HepG2 (cell line): ENCODE measurements around the gene SLC41A3. TPM values are rescaled to one million over a fixed set of nuclear protein-coding genes. Genes with fewer than 3 reads are reported as not detected.

Source experiments
- ATAC-seq: fragments of 200-7000 bp; cut with Tn5 transposase; 3 replicates; pipeline ENCODE4 v1.9.1; 2020; ENCODE audit warnings: mild to moderate bottlenecking, moderate library complexity
- BruUV-seq: library from RNA; stranded (reverse); fragments of 400-500 nt; replicated peaks from 2 replicates; lab custom pipeline; 2021; lab: Mats Ljungman, UMichigan
- CTCF ChIA-PET: fragments of 300-600 bp; formaldehyde crosslinking; extraction: SDS; loops from one replicate; lab custom pipeline; 2021; ENCODE audit warnings: low total read pairs, inconsistent platforms, low intra/inter-chr PET ratio; lab: Yijun Ruan, JAX
- POLR2A ChIA-PET: fragments of 350-600 bp; sonication (Branson Sonifier 250); formaldehyde crosslinking; loops from one replicate; lab custom pipeline; 2020; ENCODE audit warnings: antibody characterized with exemption, inconsistent platforms; lab: Yijun Ruan, JAX
- DNase-seq: peaks from one replicate; pipeline ENCODE4 v3.0.0-alpha.2; 2015; ENCODE audit warnings: low spot score
- FAIRE-seq: peaks from 3 replicates; lab custom pipeline; 2011; peaks lifted over from hg19 to GRCh38; lab: Jason Lieb, UNC
- H2AFZ ChIP-seq: one replicate; pipeline ENCODE4 v1.6.1; 2011; ENCODE audit warnings: low read length, inconsistent platforms
- H3K27ac ChIP-seq: fragments of 300-600 bp; 3 replicates; pipeline ENCODE4 v1.8.0; 2011; ENCODE audit warnings: mixed run types, mild to moderate bottlenecking, mixed read lengths, low read length, inconsistent platforms; ENCODE audit not compliant: insufficient read depth; ENCODE audit errors: extremely low read length
- H3K27me3 ChIP-seq, 2 experiments: fragments of 200-600 bp in 1 of 2; 2 replicates in 1 of 2; 3 replicates in 1 of 2; pipeline versions ENCODE4 v1.6.0 to v1.8.0; 2011; ENCODE audit warnings: low read length in 2 of 2, mild to moderate bottlenecking in 2 of 2, moderate library complexity in 2 of 2, inconsistent platforms in 1 of 2; ENCODE audit not compliant: insufficient read depth in 2 of 2, control insufficient read depth in 1 of 2
- H3K36me3 ChIP-seq, 2 experiments: fragments of 200-600 bp in 1 of 2; replicated peaks in 1 of 2; 2 replicates in 1 of 2; 3 replicates in 1 of 2; pipeline versions ENCODE4 v1.5.1 to v1.8.0; 2011; ENCODE audit warnings: low read length in 2 of 2, inconsistent platforms in 1 of 2; ENCODE audit not compliant: insufficient read depth in 2 of 2, control insufficient read depth in 1 of 2
- H3K4me1 ChIP-seq: 2 replicates; pipeline ENCODE4 v1.5.1; 2012; ENCODE audit warnings: low read length, inconsistent platforms; ENCODE audit not compliant: insufficient read depth
- H3K4me2 ChIP-seq: 2 replicates; pipeline ENCODE4 v1.6.0; 2011; ENCODE audit warnings: low read depth, low read length, inconsistent platforms
- H3K4me3 ChIP-seq, 3 experiments: fragments of 200-600 bp in 1 of 3; sonication (generic), shearing (Covaris generic) in 1 of 3; replicated peaks in 1 of 3; 2 replicates each; pipeline ENCODE4 v1.5.1; 2011 to 2016; ENCODE audit warnings: low read length in 3 of 3, inconsistent platforms in 2 of 3, low read depth in 2 of 3, mild to moderate bottlenecking in 2 of 3, control low read depth in 1 of 3, mixed read lengths in 1 of 3; ENCODE audit not compliant: insufficient read depth in 1 of 3
- H3K79me2 ChIP-seq: one replicate; pipeline ENCODE4 v1.6.1; 2011; ENCODE audit warnings: low read length, inconsistent platforms; ENCODE audit not compliant: insufficient read depth
- H3K9ac ChIP-seq: 2 replicates; pipeline ENCODE4 v1.6.0; 2011; ENCODE audit warnings: mild to moderate bottlenecking, low read depth, low read length, inconsistent platforms; ENCODE audit not compliant: insufficient read depth
- H3K9me3 ChIP-seq: 2 replicates; pipeline ENCODE4 v1.5.1; 2012; ENCODE audit warnings: mild to moderate bottlenecking, low read length
- H4K20me1 ChIP-seq: 2 replicates; pipeline ENCODE4 v1.6.0; 2011; ENCODE audit warnings: inconsistent platforms, mild to moderate bottlenecking, low read length, moderate library complexity; ENCODE audit not compliant: insufficient read depth
- CENPT ChIP-seq: sonication (generic); formaldehyde crosslinking; IDR thresholded peaks from 2 replicates; pipeline ENCODE4 v1.8.0; 2022; ENCODE audit warnings: low read depth, mild to moderate bottlenecking, moderate library complexity, missing genetic modification reagents
- ELF1 ChIP-seq: sonication (generic); formaldehyde crosslinking; IDR thresholded peaks from 2 replicates; pipeline ENCODE4 v1.4.0; 2020; ENCODE audit warnings: missing genetic modification reagents
- IKZF1 ChIP-seq: fragments of 450-650 bp; IDR thresholded peaks from 2 replicates; pipeline ENCODE4 v1.7.1; 2016
- MAF1 ChIP-seq: sonication (generic); formaldehyde crosslinking; IDR thresholded peaks from 2 replicates; pipeline ENCODE4 v1.5.0; 2020; ENCODE audit warnings: missing genetic modification reagents, borderline replicate concordance
- NCOR1 ChIP-seq: fragments of 200-600 bp; sonication (generic); IDR thresholded peaks from 2 replicates; pipeline ENCODE4 v1.7.0; 2017; ENCODE audit warnings: antibody characterized with exemption, low read length, borderline replicate concordance
- TIGD3 ChIP-seq: sonication (generic); formaldehyde crosslinking; IDR thresholded peaks from 2 replicates; pipeline ENCODE4 v1.5.1; 2020; ENCODE audit warnings: mild to moderate bottlenecking, missing genetic modification reagents, borderline replicate concordance
- ZNF567 ChIP-seq: sonication (generic); formaldehyde crosslinking; IDR thresholded peaks from 2 replicates; pipeline ENCODE4 v1.8.1; 2023; ENCODE audit warnings: mild to moderate bottlenecking, missing genetic modification reagents, borderline replicate concordance
- ZNF678 ChIP-seq: sonication (generic); formaldehyde crosslinking; IDR thresholded peaks from 2 replicates; pipeline ENCODE4 v1.4.0; 2020; ENCODE audit warnings: mild to moderate bottlenecking, missing genetic modification reagents
- ZNF704 ChIP-seq: sonication (generic); formaldehyde crosslinking; IDR thresholded peaks from 2 replicates; pipeline ENCODE4 v1.8.1; 2023; ENCODE audit warnings: mild to moderate bottlenecking, inconsistent platforms, moderate library complexity, missing genetic modification reagents, borderline replicate concordance
- ZNF788 ChIP-seq: sonication (generic); formaldehyde crosslinking; IDR thresholded peaks from 2 replicates; pipeline ENCODE4 v1.5.0; 2020; ENCODE audit warnings: mild to moderate bottlenecking, missing genetic modification reagents, borderline replicate concordance
- WGBS: methylation state at CpG from one replicate; pipeline ENCODE4 v1.1.6; 2017; ENCODE audit warnings: low lambda C conversion rate; 5-methylcytosine and 5-hydroxymethylcytosine counted together
- in situ Hi-C: cut with HindIII; loops from 2 replicates; pipeline ENCODE4 v1.10.0; 2017; ENCODE audit warnings: low pct_unique_long_range_greater_than_20kb; ENCODE audit not compliant: extremely low pct_ligation_motif_present
- intact Hi-C: fragments of 100-400 bp; cut with micrococcal nuclease; formaldehyde crosslinking; loops from one replicate; pipeline ENCODE4 v1.10.0; 2022; ENCODE audit not compliant: unreplicated experiment
- polyA plus RNA-seq, 8 experiments: library from polyadenylated mRNA; depleted of rRNA in 3 of 8; stranded (reverse) in 7 of 8; unstranded in 1 of 8; fragments of >200 nt; fragmentation: Illumina TruSeq in 4 of 8; extraction: Trizol in 4 of 8; gene quantifications; 2 replicates each; pipeline versions ENCODE4 v1.2.1 to v1.2.3, GENCODE V29; 2011 to 2016; ENCODE audit warnings: low read depth in 4 of 8, missing spikeins in 1 of 8, mixed read lengths in 1 of 8; ENCODE audit not compliant: insufficient read depth in 1 of 8
- total RNA-seq, 5 experiments: library from RNA; depleted of rRNA; stranded (reverse); fragments of >200 nt; fragmentation: Illumina TruSeq; extraction: Trizol; gene quantifications; 2 replicates each; pipeline ENCODE4 v1.2.3, GENCODE V29; 2016; ENCODE audit warnings: low read depth in 1 of 5
- TF ChIP-seq, protein P1 (sequence below): sonication (generic); formaldehyde crosslinking; IDR thresholded peaks from 2 replicates; pipeline ENCODE4 v1.5.1; 2020; ENCODE audit warnings: missing genetic modification reagents, mild to moderate bottlenecking, borderline replicate concordance
- TF ChIP-seq, protein P2 (sequence below): IDR thresholded peaks from 2 replicates; pipeline ENCODE4 v1.6.1; 2012; ENCODE audit warnings: low read depth, low read length, improper control_type of control experiment

The SLC41A3 gene
- total and polyA plus RNA-seq, 2 of the 13 experiments (the other 11 are each of a cell fraction or from before 2014, with no cell fraction given): 26.0 to 71.1 TPM

- ATAC-seq (no peak), FAIRE-seq (no peak), DNase-seq (no peak)
- ChIA-PET POLR2A (no interaction called here), CTCF (no interaction called here)
- in situ Hi-C loops (no loop called here), intact Hi-C loops (loop anchor here (10.0 kb wide), 1 partner anchor 64 kb away; no protein-coding TSS in a partner anchor)
- Histone ChIP-seq H3K36me3 (no peaks in the 10 kb centered on the region), H3K4me3 (no peak overlapping the region), H3K4me2 (no peak overlapping the region), H3K27me3 (no peaks in the 10 kb centered on the region), H3K9me3 (no peaks in the 10 kb centered on the region), H3K4me1 (peaks cover 27% of the 10 kb centered on the region), H4K20me1 (no peaks in the 10 kb centered on the region), H3K79me2 (no peaks in the 10 kb centered on the region), H2AFZ (no peak overlapping the region), H3K27ac (no peak overlapping the region), H3K9ac (no peak overlapping the region)
- TF ChIP-seq ZNF788 (no peak), TIGD3 (CRISPR knock-in tag) (no peak), CENPT (CRISPR knock-in tag) (no peak), IKZF1 (no peak), ZNF567 (CRISPR knock-in tag) (no peak), NCOR1 (no peak), ZNF704 (CRISPR knock-in tag) (no peak), ELF1 (CRISPR knock-in tag) (no peak), MAF1 (CRISPR knock-in tag) (no peak), ZNF678 (CRISPR knock-in tag) (no peak)
- TF ChIP-seq, protein P1, sequence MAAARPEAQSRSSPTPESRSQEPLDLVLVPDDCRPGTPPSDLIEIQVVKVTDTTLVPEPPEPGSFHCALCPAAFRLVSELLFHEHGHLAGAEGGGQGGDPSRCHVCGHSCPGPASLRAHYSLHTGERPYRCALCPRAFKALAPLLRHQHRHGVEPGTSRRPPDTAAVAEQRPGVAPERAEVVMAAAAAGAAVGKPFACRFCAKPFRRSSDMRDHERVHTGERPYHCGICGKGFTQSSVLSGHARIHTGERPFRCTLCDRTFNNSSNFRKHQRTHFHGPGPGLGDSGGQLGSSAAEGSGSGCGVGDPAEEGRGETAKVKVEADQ: no peak
- TF ChIP-seq, protein P2, sequence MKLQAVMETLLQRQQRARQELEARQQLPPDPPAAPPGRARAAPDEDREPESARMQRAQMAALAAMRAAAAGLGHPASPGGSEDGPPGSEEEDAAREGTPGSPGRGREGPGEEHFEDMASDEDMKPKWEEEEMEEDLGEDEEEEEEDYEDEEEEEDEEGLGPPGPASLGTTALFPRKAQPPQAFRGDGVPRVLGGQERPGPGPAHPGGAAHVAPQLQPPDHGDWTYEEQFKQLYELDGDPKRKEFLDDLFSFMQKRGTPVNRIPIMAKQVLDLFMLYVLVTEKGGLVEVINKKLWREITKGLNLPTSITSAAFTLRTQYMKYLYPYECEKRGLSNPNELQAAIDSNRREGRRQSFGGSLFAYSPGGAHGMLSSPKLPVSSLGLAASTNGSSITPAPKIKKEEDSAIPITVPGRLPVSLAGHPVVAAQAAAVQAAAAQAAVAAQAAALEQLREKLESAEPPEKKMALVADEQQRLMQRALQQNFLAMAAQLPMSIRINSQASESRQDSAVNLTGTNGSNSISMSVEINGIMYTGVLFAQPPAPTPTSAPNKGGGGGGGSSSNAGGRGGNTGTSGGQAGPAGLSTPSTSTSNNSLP: no peak
- BruUV-seq: no TSS peak
- WGBS: 93% methylated on average over 5 of the region's 7 CpGs
These were observed 25.3 kb downstream of the SLC41A3 start for GRCh38 chr3:126058666-126059065.
